Uterus (tissue), 4 donors: Measurements from ENCODE around the gene PLD5. TPM values are rescaled to one million over a fixed set of nuclear protein-coding genes. Genes with fewer than 3 reads are reported as not detected.
"Not testable (repeated sequence)": the region's sequence is repeated elsewhere in the genome, so short reads cannot be mapped to it uniquely, and the experiment has no call there.

ENCODE experiments used
- DNase-seq, 2 donors: peaks; one replicate each; pipeline ENCODE4 v3.0.0-alpha.2; 2019 to 2020
- H3K27ac ChIP-seq, 2 donors: fragments of 200-600 bp; sonication (generic); 1 replicate in 1 of 2; 2 replicates in 1 of 2; pipeline ENCODE4 v1.5.1; 2016 to 2018
- H3K27me3 ChIP-seq, 2 donors: fragments of 200-600 bp; sonication (generic); one replicate each; pipeline ENCODE4 v1.5.1; 2018 to 2019; ENCODE audit warnings: control low read depth in 1 of 2
- H3K36me3 ChIP-seq, 2 donors: fragments of 200-600 bp; sonication (generic); one replicate each; pipeline ENCODE4 v1.5.1; 2019; ENCODE audit warnings: control low read depth in 1 of 2
- H3K4me1 ChIP-seq, 2 donors: fragments of 200-600 bp; sonication (generic); one replicate each; pipeline ENCODE4 v1.5.1; 2018 to 2019; ENCODE audit warnings: control low read depth in 1 of 2
- H3K4me3 ChIP-seq, 2 donors: fragments of 200-600 bp; sonication (generic); 1 replicate in 1 of 2; 2 replicates in 1 of 2; pipeline ENCODE4 v1.5.1; 2018 to 2019; ENCODE audit warnings: mild to moderate bottlenecking in 1 of 2
- H3K9me3 ChIP-seq, 2 donors: fragments of 200-600 bp; sonication (generic); one replicate each; pipeline ENCODE4 v1.5.1; 2019; ENCODE audit warnings: control low read depth in 1 of 2
- POLR2A ChIP-seq, 2 donors: fragments of 450-650 bp; IDR thresholded peaks; one replicate each; pipeline ENCODE4 v1.6.1; 2016; ENCODE audit warnings: antibody characterized with exemption in 2 of 2, mild to moderate bottlenecking in 1 of 2, moderate library complexity in 1 of 2
- intact Hi-C: fragments of 100-400 bp; cut with DNase I; formaldehyde crosslinking; loops from one replicate; pipeline ENCODE4 v1.15.1; 2023; ENCODE audit warnings: low total_unique reads
- total RNA-seq, 4 donors: library from RNA; depleted of rRNA in 3 of 4; stranded (reverse); fragments of >200 nt in 3 of 4; gene quantifications; one replicate each; pipeline versions ENCODE4 v1.1.0 to v1.2.4, GENCODE V29; 2014 to 2023
- TF ChIP-seq, protein P1 (sequence below), 4 experiments: fragments of 200-600 bp in 2 of 4; fragments of 450-650 bp in 2 of 4; sonication (generic) in 2 of 4; IDR thresholded peaks; one replicate each; pipeline ENCODE4 v1.5.1; 2016 to 2019; ENCODE audit warnings: antibody characterized with exemption in 4 of 4, mild to moderate bottlenecking in 2 of 4, moderate library complexity in 1 of 4
- donor health status: DM: yes; HTN: yes; CAD: no.

PLD5 gene
- total RNA-seq, 4 donors from 2014 or later, result 2.4 to 6.1 (median 5.2) TPM

- Histone ChIP-seq H3K27ac (no peak overlapping the region), H3K4me3 (no peak overlapping the region), H3K4me1 (no peaks in the 10 kb centered on the region), H3K27me3 (no peaks in the 10 kb centered on the region), H3K9me3 (no peaks in the 10 kb centered on the region), H3K36me3 (no peaks in the 10 kb centered on the region)
- TF ChIP-seq, protein P1, sequence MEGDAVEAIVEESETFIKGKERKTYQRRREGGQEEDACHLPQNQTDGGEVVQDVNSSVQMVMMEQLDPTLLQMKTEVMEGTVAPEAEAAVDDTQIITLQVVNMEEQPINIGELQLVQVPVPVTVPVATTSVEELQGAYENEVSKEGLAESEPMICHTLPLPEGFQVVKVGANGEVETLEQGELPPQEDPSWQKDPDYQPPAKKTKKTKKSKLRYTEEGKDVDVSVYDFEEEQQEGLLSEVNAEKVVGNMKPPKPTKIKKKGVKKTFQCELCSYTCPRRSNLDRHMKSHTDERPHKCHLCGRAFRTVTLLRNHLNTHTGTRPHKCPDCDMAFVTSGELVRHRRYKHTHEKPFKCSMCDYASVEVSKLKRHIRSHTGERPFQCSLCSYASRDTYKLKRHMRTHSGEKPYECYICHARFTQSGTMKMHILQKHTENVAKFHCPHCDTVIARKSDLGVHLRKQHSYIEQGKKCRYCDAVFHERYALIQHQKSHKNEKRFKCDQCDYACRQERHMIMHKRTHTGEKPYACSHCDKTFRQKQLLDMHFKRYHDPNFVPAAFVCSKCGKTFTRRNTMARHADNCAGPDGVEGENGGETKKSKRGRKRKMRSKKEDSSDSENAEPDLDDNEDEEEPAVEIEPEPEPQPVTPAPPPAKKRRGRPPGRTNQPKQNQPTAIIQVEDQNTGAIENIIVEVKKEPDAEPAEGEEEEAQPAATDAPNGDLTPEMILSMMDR (IDR thresholded peaks at IDR 0.05), result no peak
- TF ChIP-seq POLR2A (IDR thresholded peaks at IDR 0.05), result no peak
- DNase-seq, result no peak
- intact Hi-C loops, result no loop called here
These were observed 312.1 kb downstream of the PLD5 start for GRCh38 chr1:242212401-242212800.

GRCh38 chr1:242211254-242212022 is 313.1 kb downstream of the PLD5 start:
- H3K27ac ChIP-seq, result no peak overlapping the region
- H3K4me3 ChIP-seq, result no peak overlapping the region
- DNase-seq, result no peak
- no peaks in the 10 kb centered on the region for H3K36me3 ChIP-seq
- no peaks in the 10 kb centered on the region for H3K27me3 ChIP-seq
- H3K4me1 ChIP-seq, result no peaks in the 10 kb centered on the region
- intact Hi-C loops, result no loop called here
- H3K9me3 ChIP-seq, result no peaks in the 10 kb centered on the region
- no peak for TF ChIP-seq POLR2A (IDR thresholded peaks at IDR 0.05)
- TF ChIP-seq, protein P1 (IDR thresholded peaks at IDR 0.05), result no peak

DNA sequence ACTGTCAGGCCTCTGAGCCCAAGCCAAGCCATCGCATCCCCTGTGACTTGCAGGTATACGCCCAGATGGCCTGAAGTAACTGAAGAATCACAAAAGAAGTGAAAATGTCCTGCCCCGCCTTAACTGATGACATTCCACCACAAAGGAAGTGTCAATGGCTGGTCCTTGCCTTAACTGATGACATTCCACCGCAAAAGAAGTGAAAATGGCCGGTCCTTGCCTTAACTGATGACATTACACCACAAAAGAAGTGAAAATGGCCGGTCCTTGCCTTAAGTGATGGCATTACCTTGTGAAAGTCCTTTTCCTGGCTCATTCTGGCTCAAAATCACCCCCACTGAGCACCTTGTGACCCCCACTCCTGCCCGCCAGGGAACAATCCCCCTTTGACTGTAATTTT is 314.2 kb downstream of the PLD5 start:
- intact Hi-C loops, H3K36me3 ChIP-seq, H3K4me3 ChIP-seq, H3K27me3 ChIP-seq, DNase-seq, H3K9me3 ChIP-seq, H3K27ac ChIP-seq, H3K4me1 ChIP-seq: not testable (repeated sequence)

DNA sequence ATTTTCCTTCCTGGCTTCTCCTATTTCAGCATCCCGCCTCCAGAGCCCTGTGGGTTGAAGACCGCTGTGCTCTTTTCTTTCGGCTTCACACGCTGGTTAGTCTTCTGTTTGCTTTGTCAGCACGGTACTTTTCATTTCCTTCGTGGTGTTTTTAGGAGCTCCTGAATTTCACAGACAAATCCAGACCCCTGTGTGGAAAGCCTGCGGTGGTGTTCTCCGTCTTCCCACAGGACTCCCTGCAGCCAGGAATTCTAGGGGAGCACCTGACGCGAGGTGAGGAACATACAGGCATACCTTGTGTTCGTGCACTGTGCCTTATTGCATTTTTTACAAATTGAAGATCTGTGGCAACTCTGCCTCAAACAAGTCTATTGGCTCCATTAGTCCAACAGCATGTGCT is 315.4 kb downstream of the PLD5 start:
- H3K27ac ChIP-seq, result no peak overlapping the region
- DNase-seq, result no peak
- H3K27me3 ChIP-seq, result no peaks in the 10 kb centered on the region
- no peaks in the 10 kb centered on the region for H3K4me1 ChIP-seq
- no peaks in the 10 kb centered on the region for H3K9me3 ChIP-seq
- no peaks in the 10 kb centered on the region for H3K36me3 ChIP-seq
- H3K4me3 ChIP-seq, result no peak overlapping the region
- TF ChIP-seq POLR2A (IDR thresholded peaks at IDR 0.05), result no peak
- TF ChIP-seq, protein P1 (IDR thresholded peaks at IDR 0.05), result no peak
- intact Hi-C loops, result no loop called here

GRCh38 chr1:242208021-242208420 is 316.5 kb downstream of the PLD5 start:
- intact Hi-C loops, result no loop called here

More at GRCh38 chr1:242208021-242208420, 316.5 kb downstream of the PLD5 start:
- no peak for DNase-seq
- no peaks in the 10 kb centered on the region for H3K36me3 ChIP-seq
- no peaks in the 10 kb centered on the region for H3K4me1 ChIP-seq
- no peak overlapping the region for H3K4me3 ChIP-seq
- no peaks in the 10 kb centered on the region for H3K9me3 ChIP-seq
- H3K27me3 ChIP-seq, result no peaks in the 10 kb centered on the region
- H3K27ac ChIP-seq, result no peak overlapping the region
- TF ChIP-seq, protein P1 (IDR thresholded peaks at IDR 0.05), result no peak
- no peak for TF ChIP-seq POLR2A (IDR thresholded peaks at IDR 0.05)
